Measurements from ENCODE around the gene EIF5AL1. TPM values are rescaled to one million over a fixed set of nuclear protein-coding genes. Genes with fewer than 3 reads are reported as not detected.

EIF5AL1 gene
- total and polyA plus RNA-seq, 2 donors (not counting 1 experiment from before 2014, with no cell fraction given), result 0.76 to 1.7 TPM

DNA sequence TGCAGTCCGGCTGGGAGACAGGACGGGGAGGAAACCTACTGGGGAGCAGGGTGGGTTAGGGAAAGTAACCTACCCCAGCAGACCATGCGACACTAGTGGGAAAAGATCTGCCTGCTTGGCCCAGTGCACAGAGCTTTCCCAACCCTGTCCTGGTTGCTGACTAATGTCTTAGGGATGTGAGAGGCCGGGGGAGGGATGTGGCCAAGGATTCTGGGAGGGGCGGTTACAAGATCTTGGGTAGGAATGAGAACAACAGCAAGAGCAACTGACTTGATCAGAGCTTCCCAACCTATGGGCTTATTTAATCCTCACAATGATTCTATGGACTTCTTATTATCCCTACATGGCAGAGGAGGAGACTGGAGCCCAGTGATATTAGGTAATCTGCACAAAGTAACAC lies 24.0 kb upstream of the EIF5AL1 start:
- H3K4me3 Mint-ChIP-seq, result no peak overlapping the region
- Histone ChIP-seq H3K4me1 (ENCODE audit: control insufficient read depth in 2 of 2, insufficient read depth in 2 of 2, low read length in 2 of 2) (no peaks in the 10 kb centered on the region), H3K4me2 (replicated peaks; ENCODE audit: low read depth, low read length, poor library complexity, severe bottlenecking) (no peak overlapping the region), H3K9me3 (ENCODE audit: control extremely low read depth in 1 of 3, control insufficient read depth in 2 of 3, insufficient read depth in 1 of 3, low read length in 2 of 3) (no peaks in the 10 kb centered on the region), H3K9ac (ENCODE audit: low read length) (no peak overlapping the region), H3K79me2 (ENCODE audit: control insufficient read depth, insufficient read depth, low read length) (no peaks in the 10 kb centered on the region), H3K36me3 (replicated peaks in 1 of 2; ENCODE audit: control extremely low read depth in 1 of 2, control insufficient read depth in 1 of 2, extremely low read depth in 1 of 2, insufficient read depth in 2 of 2, low read length in 1 of 2) (no peaks in the 10 kb centered on the region), H3K27ac (ENCODE audit: low read length in 2 of 2) (no peak overlapping the region), H3K27me3 (replicated peaks in 1 of 4; ENCODE audit: control extremely low read depth in 1 of 4, control insufficient read depth in 3 of 4, insufficient read depth in 4 of 4, low read length in 3 of 4) (no peaks in the 10 kb centered on the region), H2AFZ (ENCODE audit: insufficient read depth, low read depth, low read length, poor library complexity, severe bottlenecking) (no peak overlapping the region), H4K20me1 (ENCODE audit: control insufficient read depth, insufficient read depth, low read length, poor library complexity, severe bottlenecking) (no peaks in the 10 kb centered on the region), H3K4me3 (ENCODE audit: control extremely low read depth in 1 of 5, extremely low read depth in 1 of 5, insufficient read depth in 1 of 5, low read depth in 2 of 5, low read length in 4 of 5) (no peak overlapping the region)
- TF ChIP-seq EZH2 (IDR thresholded peaks at IDR 0.05; ENCODE audit: borderline replicate concordance, insufficient read depth, low read depth, low read length, poor library complexity, severe bottlenecking), result no peak
- TF ChIP-seq, protein P1, sequence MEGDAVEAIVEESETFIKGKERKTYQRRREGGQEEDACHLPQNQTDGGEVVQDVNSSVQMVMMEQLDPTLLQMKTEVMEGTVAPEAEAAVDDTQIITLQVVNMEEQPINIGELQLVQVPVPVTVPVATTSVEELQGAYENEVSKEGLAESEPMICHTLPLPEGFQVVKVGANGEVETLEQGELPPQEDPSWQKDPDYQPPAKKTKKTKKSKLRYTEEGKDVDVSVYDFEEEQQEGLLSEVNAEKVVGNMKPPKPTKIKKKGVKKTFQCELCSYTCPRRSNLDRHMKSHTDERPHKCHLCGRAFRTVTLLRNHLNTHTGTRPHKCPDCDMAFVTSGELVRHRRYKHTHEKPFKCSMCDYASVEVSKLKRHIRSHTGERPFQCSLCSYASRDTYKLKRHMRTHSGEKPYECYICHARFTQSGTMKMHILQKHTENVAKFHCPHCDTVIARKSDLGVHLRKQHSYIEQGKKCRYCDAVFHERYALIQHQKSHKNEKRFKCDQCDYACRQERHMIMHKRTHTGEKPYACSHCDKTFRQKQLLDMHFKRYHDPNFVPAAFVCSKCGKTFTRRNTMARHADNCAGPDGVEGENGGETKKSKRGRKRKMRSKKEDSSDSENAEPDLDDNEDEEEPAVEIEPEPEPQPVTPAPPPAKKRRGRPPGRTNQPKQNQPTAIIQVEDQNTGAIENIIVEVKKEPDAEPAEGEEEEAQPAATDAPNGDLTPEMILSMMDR (IDR thresholded peaks at IDR 0.05), result no peak
- no peak overlapping the region for H3K27ac Mint-ChIP-seq
- H3K27me3 Mint-ChIP-seq, result peaks cover 7% of the 10 kb centered on the region
- 77% methylated on average over 3 of the region's 5 CpGs for WGBS (ENCODE audit: insufficient coverage)
- ChIA-PET CTCF (interaction anchor here (0.7 to 9.3 kb wide), 12 partner anchors 8 to 275 kb away, joined by 3 to 124 read pairs (median 4); no protein-coding TSS in a partner anchor), POLR2A (no interaction called here)
- H3K4me1 Mint-ChIP-seq, result no peaks in the 10 kb centered on the region
- ATAC-seq (ENCODE audit: low read depth), result no peak
- DNase-seq, result no peak
- H3K9me3 Mint-ChIP-seq (ENCODE audit: insufficient read depth), result no peaks in the 10 kb centered on the region
- intact Hi-C loops (cut with micrococcal nuclease), result no loop called here

DNA sequence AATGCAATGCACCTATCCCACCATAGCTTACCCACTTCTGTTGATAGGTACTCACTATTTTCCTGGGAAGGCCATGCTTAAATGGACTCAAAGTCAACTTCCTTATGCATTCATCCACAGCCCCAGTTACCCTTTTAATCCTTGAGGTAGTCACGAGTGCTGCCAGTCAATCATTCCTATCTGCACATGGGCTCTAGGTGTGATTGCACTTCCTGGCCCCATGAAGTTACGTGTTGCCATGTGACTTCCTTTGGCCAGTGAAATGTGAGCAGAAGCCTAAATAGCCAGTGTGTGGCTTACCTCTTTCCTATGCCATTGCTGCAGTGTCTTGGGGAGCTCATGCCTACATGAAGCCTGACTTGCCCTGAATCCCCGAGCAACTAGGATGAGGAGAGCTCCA lies 23.5 kb upstream of the EIF5AL1 start:
- TF ChIP-seq, protein P1 (IDR thresholded peaks at IDR 0.05), result no peak
- TF ChIP-seq EZH2 (IDR thresholded peaks at IDR 0.05; ENCODE audit: borderline replicate concordance, insufficient read depth, low read depth, low read length, poor library complexity, severe bottlenecking), result no peak
- no peak for ATAC-seq (ENCODE audit: low read depth)
- Mint-ChIP-seq H3K27ac (no peak overlapping the region), H3K4me1 (no peaks in the 10 kb centered on the region), H3K4me3 (no peak overlapping the region), H3K9me3 (ENCODE audit: insufficient read depth) (no peaks in the 10 kb centered on the region), H3K27me3 (peaks cover 7% of the 10 kb centered on the region)
- 63% methylated on average over 2 of the region's 3 CpGs for WGBS (ENCODE audit: insufficient coverage)
- H3K79me2 ChIP-seq (ENCODE audit: control insufficient read depth, insufficient read depth, low read length), result no peaks in the 10 kb centered on the region
- no peak overlapping the region for H3K4me2 ChIP-seq (replicated peaks; ENCODE audit: low read depth, low read length, poor library complexity, severe bottlenecking)
- CTCF ChIA-PET, result interaction anchor here (1.4 to 9.3 kb wide), 3 partner anchors 21 to 130 kb away, joined by 4 to 124 read pairs (median 4); no protein-coding TSS in a partner anchor
- H3K4me3 ChIP-seq (ENCODE audit: control extremely low read depth in 1 of 5, extremely low read depth in 1 of 5, insufficient read depth in 1 of 5, low read depth in 2 of 5, low read length in 4 of 5), result no peak overlapping the region
- no peak overlapping the region for H3K9ac ChIP-seq (ENCODE audit: low read length)
- H3K9me3 ChIP-seq (ENCODE audit: control extremely low read depth in 1 of 3, control insufficient read depth in 2 of 3, insufficient read depth in 1 of 3, low read length in 2 of 3), result no peaks in the 10 kb centered on the region
- no peak overlapping the region for H2AFZ ChIP-seq (ENCODE audit: insufficient read depth, low read depth, low read length, poor library complexity, severe bottlenecking)
- H3K4me1 ChIP-seq (ENCODE audit: control insufficient read depth in 2 of 2, insufficient read depth in 2 of 2, low read length in 2 of 2), result no peaks in the 10 kb centered on the region
- no peaks in the 10 kb centered on the region for H4K20me1 ChIP-seq (ENCODE audit: control insufficient read depth, insufficient read depth, low read length, poor library complexity, severe bottlenecking)
- no peaks in the 10 kb centered on the region for H3K27me3 ChIP-seq (replicated peaks in 1 of 4; ENCODE audit: control extremely low read depth in 1 of 4, control insufficient read depth in 3 of 4, insufficient read depth in 4 of 4, low read length in 3 of 4)
- POLR2A ChIA-PET, result no interaction called here
- no peak overlapping the region for H3K27ac ChIP-seq (ENCODE audit: low read length in 2 of 2)
- no peak for DNase-seq
- intact Hi-C loops (cut with micrococcal nuclease), result no loop called here
- H3K36me3 ChIP-seq (replicated peaks in 1 of 2; ENCODE audit: control extremely low read depth in 1 of 2, control insufficient read depth in 1 of 2, extremely low read depth in 1 of 2, insufficient read depth in 2 of 2, low read length in 1 of 2), result no peaks in the 10 kb centered on the region
